ENCODE measurements around the gene ABCD4. TPM values are rescaled to one million over a fixed set of nuclear protein-coding genes. Genes with fewer than 3 reads are reported as not detected.

The ABCD4 gene
- total RNA-seq, 1 experiment from 2014 or later = 72.4 TPM

GRCh38 chr14:74237441-74237840, 65.3 kb downstream of the ABCD4 start:
- no peak for DNase-seq
- intact Hi-C loops (cut with micrococcal nuclease; ENCODE audit: unreplicated experiment) = no loop called here
- peaks cover 5% of the 10 kb centered on the region for H3K36me3 Mint-ChIP-seq (ENCODE audit: insufficient read depth, unreplicated experiment)
- H3K4me3 Mint-ChIP-seq (ENCODE audit: low read depth, unreplicated experiment) = no peak overlapping the region
- no TSS peak for BruUV-seq (replicated peaks)
- peaks cover 78% of the 10 kb centered on the region for H3K27me3 Mint-ChIP-seq (ENCODE audit: unreplicated experiment)
- TF ChIP-seq CTCF (IDR thresholded peaks at IDR 0.05; ENCODE audit: unreplicated experiment) = no peak
- CTCF ChIA-PET = no interaction called here
- H3K9me3 Mint-ChIP-seq (ENCODE audit: low read depth, unreplicated experiment) = no peaks in the 10 kb centered on the region
- H3K27ac Mint-ChIP-seq (ENCODE audit: unreplicated experiment) = no peak overlapping the region
- no peaks in the 10 kb centered on the region for H3K4me1 Mint-ChIP-seq (ENCODE audit: low read depth, unreplicated experiment)

Other genes with a start within 250 kb of the ABCD4 start
- gene ALDH6A1, start 218.5 kb downstream of the ABCD4 start, total RNA-seq (2022) = 17.2 and 19.6 TPM in 2 replicates
- 9.1 and 11.2 TPM in 2 replicates for gene LIN52, start 218.0 kb downstream of the ABCD4 start, total RNA-seq (2022)
- gene VSX2, start 63.5 kb downstream of the ABCD4 start, total RNA-seq (2022) = not detected in 2 replicates
- not detected in 2 replicates for gene VRTN, start 45.5 kb upstream of the ABCD4 start, total RNA-seq (2022)
- gene SYNDIG1L, start 123.3 kb upstream of the ABCD4 start, total RNA-seq (2022) = not detected in 2 replicates
- 122 and 142 TPM in 2 replicates for gene NPC2, start 190.4 kb upstream of the ABCD4 start, total RNA-seq (2022)
- 23.7 and 26.9 TPM in 2 replicates for gene ISCA2, start 190.8 kb upstream of the ABCD4 start, total RNA-seq (2022)